Lower leg skin (tissue), 3 donors: Measurements from ENCODE around the gene CYFIP2.

ENCODE experiments used
- POLR2A ChIP-seq, 2 donors: fragments of 450-650 bp; IDR thresholded peaks; one replicate each; pipeline ENCODE4 v1.6.1; 2016 to 2017; ENCODE audit warnings: antibody characterized with exemption in 2 of 2, mild to moderate bottlenecking in 1 of 2, moderate library complexity in 1 of 2
- TF ChIP-seq, protein P1 (sequence below), 3 donors: fragments of 450-650 bp; IDR thresholded peaks; one replicate each; pipeline ENCODE4 v1.5.1; 2016; ENCODE audit warnings: antibody characterized with exemption in 3 of 3, mild to moderate bottlenecking in 3 of 3, moderate library complexity in 2 of 3

DNA sequence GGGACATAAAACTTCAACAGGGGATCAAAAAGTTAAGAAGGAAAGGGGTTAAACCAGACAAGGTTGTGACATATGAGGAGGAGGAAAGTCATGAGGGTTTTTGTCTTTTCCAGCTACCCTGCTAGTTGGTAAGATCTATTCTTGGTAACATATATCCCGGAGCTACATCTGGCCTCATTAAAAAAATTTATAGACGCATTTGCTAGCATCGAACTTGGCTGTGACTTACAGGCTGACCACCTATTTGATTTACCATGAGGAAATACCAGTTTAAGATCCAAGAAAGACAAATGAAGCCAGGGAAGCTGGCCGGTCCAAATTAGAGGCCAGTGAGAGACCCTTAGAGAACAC lies 106.5 kb downstream of the CYFIP2 start:
- TF ChIP-seq, protein P1, sequence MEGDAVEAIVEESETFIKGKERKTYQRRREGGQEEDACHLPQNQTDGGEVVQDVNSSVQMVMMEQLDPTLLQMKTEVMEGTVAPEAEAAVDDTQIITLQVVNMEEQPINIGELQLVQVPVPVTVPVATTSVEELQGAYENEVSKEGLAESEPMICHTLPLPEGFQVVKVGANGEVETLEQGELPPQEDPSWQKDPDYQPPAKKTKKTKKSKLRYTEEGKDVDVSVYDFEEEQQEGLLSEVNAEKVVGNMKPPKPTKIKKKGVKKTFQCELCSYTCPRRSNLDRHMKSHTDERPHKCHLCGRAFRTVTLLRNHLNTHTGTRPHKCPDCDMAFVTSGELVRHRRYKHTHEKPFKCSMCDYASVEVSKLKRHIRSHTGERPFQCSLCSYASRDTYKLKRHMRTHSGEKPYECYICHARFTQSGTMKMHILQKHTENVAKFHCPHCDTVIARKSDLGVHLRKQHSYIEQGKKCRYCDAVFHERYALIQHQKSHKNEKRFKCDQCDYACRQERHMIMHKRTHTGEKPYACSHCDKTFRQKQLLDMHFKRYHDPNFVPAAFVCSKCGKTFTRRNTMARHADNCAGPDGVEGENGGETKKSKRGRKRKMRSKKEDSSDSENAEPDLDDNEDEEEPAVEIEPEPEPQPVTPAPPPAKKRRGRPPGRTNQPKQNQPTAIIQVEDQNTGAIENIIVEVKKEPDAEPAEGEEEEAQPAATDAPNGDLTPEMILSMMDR (IDR thresholded peaks at IDR 0.05): no peak
- TF ChIP-seq POLR2A (IDR thresholded peaks at IDR 0.05): no peak
